ENCODE measurements around the gene TEDC2.

The TEDC2 gene

GRCh38 chr16:2507665-2508064, 47.8 kb downstream of the TEDC2 start:
- DNase-seq = peak in 1 of 10 donors; percentile 85
- intact Hi-C loops (cut with DNase I) = no loop called here

- intact Hi-C loops (cut with DNase I) = no loop called here
- no peak for DNase-seq
These were observed 49.0 kb downstream of the TEDC2 start for GRCh38 chr16:2508722-2509400.

GRCh38 chr16:2511128-2511800, 51.4 kb downstream of the TEDC2 start:
- DNase-seq = peak in 8 of 10 donors; percentile 47 to 96 (median 80)
- intact Hi-C loops (cut with DNase I) = no loop called here

GRCh38 chr16:2511996-2512734, 52.3 kb downstream of the TEDC2 start:
- no peak for DNase-seq
- intact Hi-C loops (cut with DNase I) = no loop called here

- intact Hi-C loops (cut with DNase I) = no loop called here
- peak in 1 of 10 donors; percentile 84 for DNase-seq
These were observed 53.0 kb downstream of the TEDC2 start for GRCh38 chr16:2512735-2513404.

GRCh38 chr16:2513405-2514332, 53.8 kb downstream of the TEDC2 start, which contains the start of gene ATP6V0C:
TSS of gene ATP6V0C (plus strand) at chr16:2513952. CDS start at chr16:2514104, 152 bp downstream.
- intact Hi-C loops (cut with DNase I) = no loop called here
- peak; percentile 79 to 99 (median 90) for DNase-seq

Measured in posterior cingulate gyrus (tissue), 11 donors.